Activated gamma-delta T cell treated with anti-CD3 and anti-CD28 coated beads, Interleukin-2, amount 50 U/mL, for 16 hours (primary cell): ENCODE data around the gene LHFPL3.
"Not testable (repeated sequence)": the region's sequence is repeated elsewhere in the genome, so short reads cannot be mapped to it uniquely, and the experiment has no call there.

Source experiments
- DNase-seq: peaks from one replicate; pipeline ENCODE4 v3.0.0-alpha.2; 2020; ENCODE audit warnings: low read depth

LHFPL3 gene

GRCh38 chr7:104898434-104898833 lies 570.0 kb downstream of the LHFPL3 start:
- no peak for DNase-seq

- no peak for DNase-seq
Observed at GRCh38 chr7:104900525-104901239, 572.3 kb downstream of the LHFPL3 start.

GRCh38 chr7:104901240-104901619 lies 572.8 kb downstream of the LHFPL3 start:
- DNase-seq = no peak

GRCh38 chr7:104902183-104902582 lies 573.8 kb downstream of the LHFPL3 start:
- no peak for DNase-seq

GRCh38 chr7:104903044-104903443 lies 574.6 kb downstream of the LHFPL3 start:
- no peak for DNase-seq

- DNase-seq = no peak
Observed at GRCh38 chr7:104903846-104904245, 575.4 kb downstream of the LHFPL3 start.

GRCh38 chr7:104906032-104906431 lies 577.6 kb downstream of the LHFPL3 start:
- DNase-seq = no peak

GRCh38 chr7:104906556-104906955 lies 578.2 kb downstream of the LHFPL3 start:
- DNase-seq = no peak

- DNase-seq = no peak
Observed at GRCh38 chr7:104908636-104909035, 580.2 kb downstream of the LHFPL3 start.

- DNase-seq = no peak
Observed at GRCh38 chr7:104909096-104909495, 580.7 kb downstream of the LHFPL3 start.

- no peak for DNase-seq
Observed at GRCh38 chr7:104914421-104914820, 586.0 kb downstream of the LHFPL3 start.

- DNase-seq = no peak
Observed at GRCh38 chr7:104921596-104921995, 593.2 kb downstream of the LHFPL3 start.

GRCh38 chr7:104922182-104923009 lies 594.0 kb downstream of the LHFPL3 start:
- DNase-seq = no peak

- DNase-seq = peak; percentile 61
Observed at GRCh38 chr7:104923010-104923421, 594.6 kb downstream of the LHFPL3 start.

- not testable (repeated sequence) for DNase-seq
Observed at GRCh38 chr7:104926189-104926588, 597.8 kb downstream of the LHFPL3 start.

- DNase-seq = no peak
Observed at GRCh38 chr7:104926601-104927041, 598.2 kb downstream of the LHFPL3 start.

- no peak for DNase-seq
Observed at GRCh38 chr7:104927055-104927454, 598.7 kb downstream of the LHFPL3 start.

- DNase-seq = no peak
Observed at GRCh38 chr7:104928721-104929400, 600.5 kb downstream of the LHFPL3 start.

- no peak for DNase-seq
Observed at GRCh38 chr7:104929921-104930320, 601.5 kb downstream of the LHFPL3 start.

GRCh38 chr7:104931181-104931781 lies 602.9 kb downstream of the LHFPL3 start:
- DNase-seq = no peak

GRCh38 chr7:104933022-104933421 lies 604.6 kb downstream of the LHFPL3 start:
- no peak for DNase-seq

GRCh38 chr7:104933521-104933988 lies 605.2 kb downstream of the LHFPL3 start:
- no peak for DNase-seq
